BLaER1 (cell line): Measurements from ENCODE around the gene BLOC1S5.
A peak's percentile ranks its signal among the peaks of the same experiment; 100 is the strongest.

ENCODE experiments used
- H3K27ac ChIP-seq: shearing (Covaris generic); formaldehyde crosslinking; 2 replicates; pipeline ENCODE4 v1.8.1; 2022
- H3K27me3 ChIP-seq: shearing (Covaris generic); formaldehyde crosslinking; 2 replicates; pipeline ENCODE4 v1.8.1; 2022
- H3K36me3 ChIP-seq: shearing (Covaris generic); formaldehyde crosslinking; 2 replicates; pipeline ENCODE4 v1.8.1; 2022
- H3K4me1 ChIP-seq: shearing (Covaris generic); formaldehyde crosslinking; 2 replicates; pipeline ENCODE4 v1.8.1; 2022
- H3K4me2 ChIP-seq: shearing (Covaris generic); formaldehyde crosslinking; 2 replicates; pipeline ENCODE4 v1.8.1; 2022
- H3K4me3 ChIP-seq: shearing (Covaris generic); formaldehyde crosslinking; 2 replicates; pipeline ENCODE4 v1.8.1; 2022
- H3K9ac ChIP-seq: shearing (Covaris generic); formaldehyde crosslinking; 2 replicates; pipeline ENCODE4 v1.8.1; 2022
- H3K9me3 ChIP-seq: shearing (Covaris generic); formaldehyde crosslinking; 2 replicates; pipeline ENCODE4 v1.8.1; 2022
- H4K20me1 ChIP-seq: shearing (Covaris generic); formaldehyde crosslinking; 2 replicates; pipeline ENCODE4 v1.8.1; 2022
- Cebpa-rat ChIP-seq: shearing (Covaris generic); IDR thresholded peaks from 2 replicates; pipeline ENCODE4 v1.8.1; 2022

Gene BLOC1S5, protein sequence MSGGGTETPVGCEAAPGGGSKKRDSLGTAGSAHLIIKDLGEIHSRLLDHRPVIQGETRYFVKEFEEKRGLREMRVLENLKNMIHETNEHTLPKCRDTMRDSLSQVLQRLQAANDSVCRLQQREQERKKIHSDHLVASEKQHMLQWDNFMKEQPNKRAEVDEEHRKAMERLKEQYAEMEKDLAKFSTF

GRCh38 chr6:8063761-8064637 is at the start of gene BLOC1S5:
Gene BLOC1S5, minus strand, starts transcription at chr6:8064389. Its CDS starts 13 bp downstream, at chr6:8064376.
- Histone ChIP-seq H3K9ac (peak within 1 kb of the TSS; percentile 92), H4K20me1 (no peaks in the 10 kb centered on the region), H3K4me3 (peak within 1 kb of the TSS; percentile 86), H3K36me3 (peaks cover 18% of the 10 kb centered on the region), H3K27ac (peak within 1 kb of the TSS; percentile 88), H3K4me1 (peaks cover 23% of the 10 kb centered on the region), H3K4me2 (peak within 1 kb of the TSS; percentile 83), H3K9me3 (no peaks in the 10 kb centered on the region), H3K27me3 (no peaks in the 10 kb centered on the region)
- TF ChIP-seq Cebpa-rat: no peak

- H3K4me2 ChIP-seq: no peak overlapping the region
- peaks cover 15% of the 10 kb centered on the region for H3K4me1 ChIP-seq
- no peak overlapping the region for H3K9ac ChIP-seq
- TF ChIP-seq Cebpa-rat: no peak
- no peaks in the 10 kb centered on the region for H4K20me1 ChIP-seq
- H3K36me3 ChIP-seq: no peaks in the 10 kb centered on the region
- H3K9me3 ChIP-seq: no peaks in the 10 kb centered on the region
- no peaks in the 10 kb centered on the region for H3K27me3 ChIP-seq
- H3K27ac ChIP-seq: no peak overlapping the region
- no peak overlapping the region for H3K4me3 ChIP-seq
Observed at GRCh38 chr6:8113131-8113654, 49.0 kb upstream of the BLOC1S5 start.

DNA sequence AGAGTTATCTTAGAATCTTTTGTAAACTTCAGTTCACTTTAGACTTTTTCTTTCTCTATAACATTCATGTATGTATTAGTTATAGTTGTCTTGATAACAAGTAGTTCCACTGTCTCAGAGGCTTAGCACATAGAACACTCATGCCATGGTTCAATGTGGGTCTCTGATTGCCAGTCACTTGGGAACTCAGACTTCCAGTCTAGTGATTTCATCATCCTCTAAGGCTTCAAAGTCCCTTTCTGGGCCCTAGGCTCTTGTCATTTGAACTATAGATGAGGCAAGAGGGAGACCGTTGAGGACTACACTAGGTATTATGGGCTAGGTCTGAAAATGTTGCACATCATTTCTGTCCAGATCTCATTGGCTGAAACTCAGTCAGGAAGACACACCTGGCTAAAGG is 46.5 kb upstream of the BLOC1S5 start:
- Histone ChIP-seq H3K9ac (no peak overlapping the region), H3K4me3 (no peak overlapping the region), H3K4me1 (peaks cover 15% of the 10 kb centered on the region), H3K27ac (0 out of 2 replicates have a peak overlapping the region, but pooled peaks have one; percentile 23), H3K9me3 (no peaks in the 10 kb centered on the region), H3K4me2 (peak overlapping the region; percentile 61), H4K20me1 (no peaks in the 10 kb centered on the region), H3K27me3 (no peaks in the 10 kb centered on the region), H3K36me3 (no peaks in the 10 kb centered on the region)
- peak; percentile 30; the same call in 1 of the 2 replicates for TF ChIP-seq Cebpa-rat

DNA sequence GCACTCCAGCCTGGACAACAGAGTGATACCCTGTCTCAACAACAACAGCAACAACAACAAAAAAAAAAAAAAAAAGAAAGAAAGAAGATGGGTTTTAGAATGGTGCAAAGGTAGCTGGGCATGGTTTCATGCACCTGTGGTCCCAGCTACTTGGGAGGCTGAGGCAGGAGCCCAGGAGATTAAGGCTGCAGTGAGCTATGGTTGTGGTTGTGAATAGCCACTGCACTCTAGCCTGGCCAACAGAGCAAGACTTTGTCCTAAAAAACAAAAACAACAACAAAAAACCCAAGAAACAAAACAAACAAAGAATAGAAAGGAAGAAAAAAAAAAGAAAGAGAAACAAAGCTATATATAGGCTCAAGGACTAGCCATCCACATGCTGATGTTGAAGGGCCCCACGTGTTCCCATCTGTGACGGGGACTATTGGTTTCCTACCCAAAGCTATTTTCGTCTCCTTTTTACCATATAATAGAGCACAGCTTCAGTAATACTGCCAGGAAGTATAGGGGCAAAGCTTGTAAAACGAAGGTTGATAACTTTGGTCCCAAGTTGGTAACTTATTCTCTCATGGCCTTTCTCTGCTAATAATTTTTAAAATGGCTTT is 46.0 kb upstream of the BLOC1S5 start:
- Histone ChIP-seq H3K4me1 (peaks cover 15% of the 10 kb centered on the region), H3K36me3 (no peaks in the 10 kb centered on the region), H3K27ac (0 out of 2 replicates have a peak overlapping the region, but pooled peaks have one; percentile 23), H3K4me2 (peak overlapping the region; percentile 61), H4K20me1 (no peaks in the 10 kb centered on the region), H3K27me3 (no peaks in the 10 kb centered on the region), H3K9me3 (no peaks in the 10 kb centered on the region), H3K9ac (no peak overlapping the region), H3K4me3 (no peak overlapping the region)
- TF ChIP-seq Cebpa-rat: no peak

DNA sequence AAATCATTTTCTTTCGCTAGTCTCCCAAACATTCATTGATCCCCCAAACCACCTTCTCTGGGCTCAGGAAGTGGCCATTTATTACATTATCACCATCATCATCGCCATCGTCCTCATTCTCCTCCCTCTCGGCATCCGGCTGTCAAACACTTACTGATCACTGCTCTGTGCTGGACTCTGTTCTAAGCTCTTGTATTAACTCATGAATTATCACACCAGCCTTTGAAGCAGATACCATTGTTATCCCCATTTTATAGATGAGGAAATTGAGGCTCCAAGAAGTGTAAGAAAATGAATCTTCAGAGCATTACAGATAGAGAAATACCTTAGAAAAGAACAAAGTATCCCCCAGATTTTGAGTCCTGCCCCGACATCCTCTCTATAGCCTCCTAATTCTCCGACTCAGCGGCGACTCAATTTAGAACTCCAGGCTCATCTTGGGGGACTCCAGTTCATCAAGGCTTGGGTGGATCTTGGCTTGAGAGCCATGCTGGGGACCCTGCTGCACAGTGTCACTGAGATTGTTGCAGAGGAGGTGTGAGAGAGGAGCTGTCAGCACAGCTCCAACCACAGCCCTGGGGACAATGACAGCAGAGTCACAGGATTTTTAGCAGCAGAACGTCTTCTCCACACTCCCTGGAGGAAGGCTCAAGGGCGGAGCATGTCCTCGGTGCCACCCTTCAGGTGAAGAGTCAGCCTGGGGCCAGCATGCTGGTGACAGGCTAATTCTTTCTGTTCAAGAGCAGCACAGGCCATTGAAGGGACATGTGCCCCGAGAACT is 44.8 kb upstream of the BLOC1S5 start:
- H3K27me3 ChIP-seq: no peaks in the 10 kb centered on the region
- no peak overlapping the region for H3K4me3 ChIP-seq
- peaks cover 15% of the 10 kb centered on the region for H3K4me1 ChIP-seq
- no peak for TF ChIP-seq Cebpa-rat
- no peaks in the 10 kb centered on the region for H4K20me1 ChIP-seq
- H3K9ac ChIP-seq: no peak overlapping the region
- H3K9me3 ChIP-seq: no peaks in the 10 kb centered on the region
- no peak overlapping the region for H3K27ac ChIP-seq
- H3K36me3 ChIP-seq: no peaks in the 10 kb centered on the region
- no peak overlapping the region for H3K4me2 ChIP-seq

GRCh38 chr6:8108031-8108660 is 44.0 kb upstream of the BLOC1S5 start:
- Histone ChIP-seq H3K27me3 (no peaks in the 10 kb centered on the region), H3K9ac (no peak overlapping the region), H3K9me3 (no peaks in the 10 kb centered on the region), H3K4me3 (no peak overlapping the region), H3K36me3 (no peaks in the 10 kb centered on the region), H3K27ac (no peak overlapping the region), H3K4me1 (peaks cover 15% of the 10 kb centered on the region), H4K20me1 (no peaks in the 10 kb centered on the region), H3K4me2 (no peak overlapping the region)
- no peak for TF ChIP-seq Cebpa-rat

GRCh38 chr6:8105791-8106190 is 41.6 kb upstream of the BLOC1S5 start:
- H3K9ac ChIP-seq: no peak overlapping the region
- no peaks in the 10 kb centered on the region for H4K20me1 ChIP-seq
- no peak overlapping the region for H3K27ac ChIP-seq
- H3K36me3 ChIP-seq: 0 out of 2 replicates have a peak, but pooled peaks cover 2% of the 10 kb centered on the region
- no peak for TF ChIP-seq Cebpa-rat
- no peak overlapping the region for H3K4me3 ChIP-seq
- H3K9me3 ChIP-seq: no peaks in the 10 kb centered on the region
- no peak overlapping the region for H3K4me2 ChIP-seq
- peaks cover 22% of the 10 kb centered on the region for H3K4me1 ChIP-seq
- no peaks in the 10 kb centered on the region for H3K27me3 ChIP-seq

DNA sequence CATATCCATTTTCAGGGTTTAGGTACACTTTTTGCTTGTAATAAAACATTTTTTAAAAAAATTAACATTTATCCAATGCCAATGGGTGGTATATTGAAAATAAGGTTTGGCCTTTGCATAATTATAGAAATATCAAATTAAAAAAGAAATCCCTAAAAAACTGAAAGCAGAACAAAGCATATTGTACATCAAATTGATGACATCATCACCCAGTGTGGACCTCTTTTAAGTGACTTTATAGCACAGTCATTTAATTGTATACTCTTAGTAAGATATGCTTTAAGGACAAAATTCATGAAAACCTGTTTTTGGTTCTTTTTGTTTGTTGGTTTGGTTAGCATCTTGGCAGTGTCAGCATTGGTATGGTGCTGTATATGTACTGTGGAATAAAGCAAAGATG is 39.5 kb upstream of the BLOC1S5 start:
- Histone ChIP-seq H4K20me1 (peaks cover 7% of the 10 kb centered on the region; the same call in 1 of the 2 replicates), H3K9ac (no peak overlapping the region), H3K27me3 (no peaks in the 10 kb centered on the region), H3K4me3 (no peak overlapping the region), H3K27ac (no peak overlapping the region), H3K4me1 (peaks cover 15% of the 10 kb centered on the region), H3K36me3 (peaks cover 23% of the 10 kb centered on the region), H3K9me3 (no peaks in the 10 kb centered on the region), H3K4me2 (no peak overlapping the region)
- no peak for TF ChIP-seq Cebpa-rat
